Neural cell (in vitro differentiated cells): ENCODE measurements around the gene CEACAM4. TPM values are rescaled to one million over a fixed set of nuclear protein-coding genes. Genes with fewer than 3 reads are reported as not detected.

Source experiments
- H2AFZ ChIP-seq: fragments of 200-600, 300-800 bp; sonication (generic), shearing (Covaris generic); 2 replicates; pipeline ENCODE4 v1.6.0; 2014; ENCODE audit warnings: low read depth, mild to moderate bottlenecking, antibody characterized with exemption, low read length, moderate library complexity
- H3F3A ChIP-seq: fragments of 200-600 bp; shearing (Covaris generic); 2 replicates; pipeline ENCODE4 v1.6.1; 2016; ENCODE audit warnings: mild to moderate bottlenecking, moderate library complexity, mixed read lengths, antibody characterized with exemption, low read length; ENCODE audit not compliant: insufficient read depth, poor library complexity, severe bottlenecking
- H3K27ac ChIP-seq: fragments of 200-600, 300-800 bp; sonication (generic), shearing (Covaris generic); 2 replicates; pipeline ENCODE4 v1.5.1; 2014; ENCODE audit warnings: mild to moderate bottlenecking, low read length, moderate library complexity
- H3K27me3 ChIP-seq: fragments of 300-800, 200-600 bp; sonication (generic), shearing (Covaris generic); 2 replicates; pipeline ENCODE4 v1.6.0; 2014; ENCODE audit warnings: mild to moderate bottlenecking, low read depth, low read length, moderate library complexity; ENCODE audit not compliant: insufficient read depth
- H3K36me3 ChIP-seq: fragments of 300-800, 200-600 bp; sonication (generic), shearing (Covaris generic); 2 replicates; pipeline ENCODE4 v1.5.1; 2014; ENCODE audit warnings: mild to moderate bottlenecking, antibody characterized with exemption, low read length, moderate library complexity; ENCODE audit not compliant: insufficient read depth
- H3K4me2 ChIP-seq: fragments of 300-800, 200-600 bp; sonication (generic), shearing (Covaris generic); 2 replicates; pipeline ENCODE4 v1.6.0; 2014; ENCODE audit warnings: mild to moderate bottlenecking, low read length
- H3K4me3 ChIP-seq: fragments of 300-800, 200-600 bp; sonication (generic), shearing (Covaris generic); 2 replicates; pipeline ENCODE4 v1.5.1; 2014; ENCODE audit warnings: mild to moderate bottlenecking, low read length, moderate library complexity
- H3K79me2 ChIP-seq: fragments of 200-600 bp; shearing (Covaris generic); replicated peaks from 2 replicates; pipeline ENCODE4 v1.6.0; 2014; ENCODE audit warnings: mild to moderate bottlenecking, low read length, moderate library complexity; ENCODE audit not compliant: insufficient read depth
- H3K9ac ChIP-seq: fragments of 300-800, 200-600 bp; sonication (generic), shearing (Covaris generic); 2 replicates; pipeline ENCODE4 v1.6.1; 2016; ENCODE audit warnings: mild to moderate bottlenecking, low read length, mixed read lengths
- H3K9me2 ChIP-seq: fragments of 200-600 bp; shearing (Covaris generic); 2 replicates; pipeline ENCODE4 v1.6.1; 2016; ENCODE audit warnings: mild to moderate bottlenecking, low read length, mixed read lengths; ENCODE audit not compliant: insufficient read depth
- H3K9me3 ChIP-seq: fragments of 200-600, 300-800 bp; sonication (generic), shearing (Covaris generic); 2 replicates; pipeline ENCODE4 v1.6.1; 2016; ENCODE audit warnings: mild to moderate bottlenecking, mixed run types, low read length, moderate library complexity, mixed read lengths
- H4K20me1 ChIP-seq: fragments of 200-600 bp; shearing (Covaris generic); 2 replicates; pipeline ENCODE4 v1.6.1; 2016; ENCODE audit warnings: mild to moderate bottlenecking, mixed run types; ENCODE audit not compliant: insufficient read depth
- CTCF ChIP-seq: fragments of 450-650 bp; IDR thresholded peaks from 2 replicates; pipeline ENCODE4 v1.5.1; 2014; ENCODE audit warnings: antibody characterized with exemption, mild to moderate bottlenecking, moderate library complexity; ENCODE audit not compliant: poor library complexity, severe bottlenecking
- EP300 ChIP-seq: fragments of 450-650 bp; conservative IDR thresholded peaks from 2 replicates; pipeline ENCODE4 v1.6.1; 2014; ENCODE audit warnings: antibody characterized with exemption, mild to moderate bottlenecking, moderate library complexity; ENCODE audit not compliant: poor library complexity, severe bottlenecking
- EZH2 ChIP-seq: fragments of 200-600, 300-800 bp; shearing (Covaris generic), sonication (generic); IDR thresholded peaks from 2 replicates; pipeline ENCODE4 v1.6.1; 2014; ENCODE audit warnings: antibody characterized with exemption, low read length, borderline replicate concordance, mild to moderate bottlenecking; ENCODE audit not compliant: insufficient read depth, poor library complexity, severe bottlenecking
- MXI1 ChIP-seq: fragments of 450-650 bp; conservative IDR thresholded peaks from 2 replicates; pipeline ENCODE4 v1.6.1; 2014; ENCODE audit warnings: antibody characterized with exemption, mild to moderate bottlenecking; ENCODE audit not compliant: poor library complexity, severe bottlenecking
- POLR2AphosphoS5 ChIP-seq: IDR thresholded peaks from 2 replicates; pipeline ENCODE4 v1.6.1; 2012
- RAD21 ChIP-seq: fragments of 450-650 bp; conservative IDR thresholded peaks from 2 replicates; pipeline ENCODE4 v1.6.1; 2014; ENCODE audit warnings: antibody characterized with exemption, mild to moderate bottlenecking, moderate library complexity
- REST ChIP-seq: IDR thresholded peaks from 2 replicates; pipeline ENCODE4 v1.6.1; 2012; ENCODE audit warnings: borderline replicate concordance
- SMC3 ChIP-seq: fragments of 450-650 bp; conservative IDR thresholded peaks from 2 replicates; pipeline ENCODE4 v1.6.1; 2014; ENCODE audit warnings: antibody characterized with exemption, mild to moderate bottlenecking, moderate library complexity; ENCODE audit not compliant: poor library complexity
- TAF1 ChIP-seq: IDR thresholded peaks from 2 replicates; pipeline ENCODE4 v1.6.1; 2012; ENCODE audit warnings: low read depth
- polyA plus RNA-seq: library from polyadenylated mRNA; depleted of rRNA; stranded (reverse); fragments of >200 nt; gene quantifications from 2 replicates; pipeline ENCODE4 v1.2.3, GENCODE V29; 2014

The CEACAM4 gene
- polyA plus RNA-seq, 1 donor from 2014 or later, result not detected

- H3K27ac ChIP-seq, result no peak overlapping the region
- H2AFZ ChIP-seq, result no peak overlapping the region
- H3K9me3 ChIP-seq, result no peaks in the 10 kb centered on the region
- TF ChIP-seq CTCF, result no peak
- TF ChIP-seq POLR2AphosphoS5, result no peak
- no peak for TF ChIP-seq MXI1
- TF ChIP-seq RAD21, result no peak
- TF ChIP-seq SMC3, result no peak
- no peak for TF ChIP-seq TAF1
- TF ChIP-seq EZH2, result no peak
- TF ChIP-seq REST, result no peak
- TF ChIP-seq EP300, result no peak
- no peaks in the 10 kb centered on the region for H3K79me2 ChIP-seq
- H3F3A ChIP-seq, result no peaks in the 10 kb centered on the region
- H3K4me2 ChIP-seq, result no peak overlapping the region
- no peaks in the 10 kb centered on the region for H4K20me1 ChIP-seq
- H3K27me3 ChIP-seq, result no peaks in the 10 kb centered on the region
- H3K4me3 ChIP-seq, result no peak overlapping the region
- no peak overlapping the region for H3K9ac ChIP-seq
- no peaks in the 10 kb centered on the region for H3K36me3 ChIP-seq
- no peaks in the 10 kb centered on the region for H3K9me2 ChIP-seq
These were observed 9.9 kb downstream of the CEACAM4 start for GRCh38 chr19:41616792-41617621.

GRCh38 chr19:41615207-41615606 is 11.7 kb downstream of the CEACAM4 start:
- no peak for TF ChIP-seq POLR2AphosphoS5
- H3K27ac ChIP-seq, result no peak overlapping the region
- H3K4me2 ChIP-seq, result no peak overlapping the region
- H3K36me3 ChIP-seq, result no peaks in the 10 kb centered on the region
- H3K27me3 ChIP-seq, result no peaks in the 10 kb centered on the region
- H3K9me2 ChIP-seq, result no peaks in the 10 kb centered on the region
- H3K79me2 ChIP-seq, result no peaks in the 10 kb centered on the region
- no peaks in the 10 kb centered on the region for H3F3A ChIP-seq
- no peaks in the 10 kb centered on the region for H3K9me3 ChIP-seq
- H2AFZ ChIP-seq, result no peak overlapping the region
- H3K4me3 ChIP-seq, result no peak overlapping the region
- no peaks in the 10 kb centered on the region for H4K20me1 ChIP-seq
- H3K9ac ChIP-seq, result no peak overlapping the region
